GM06990 (cell line): ENCODE measurements around the gene GPR62.
A peak's percentile ranks its signal among the peaks of the same experiment; 100 is the strongest.

Experiments
- DNase-seq: peaks from one replicate; pipeline ENCODE4 v3.0.0-alpha.2; 2011; ENCODE audit not compliant: insufficient read length; ENCODE audit errors: extremely low read depth
- H3K27me3 ChIP-seq: replicated peaks from 2 replicates; pipeline ENCODE4 v1.6.0; 2011; ENCODE audit warnings: low read length; ENCODE audit not compliant: control insufficient read depth, insufficient read depth
- H3K36me3 ChIP-seq: 2 replicates; pipeline ENCODE4 v1.5.1; 2011; ENCODE audit warnings: low read length; ENCODE audit not compliant: control insufficient read depth, insufficient read depth
- H3K4me3 ChIP-seq: replicated peaks from 2 replicates; pipeline ENCODE4 v1.5.1; 2011; ENCODE audit warnings: low read depth, mild to moderate bottlenecking, control low read depth, low read length
- CTCF ChIP-seq: IDR thresholded peaks from 2 replicates; pipeline ENCODE4 v1.5.1; 2011; ENCODE audit warnings: low read length, control low read depth, mild to moderate bottlenecking, inconsistent platforms; ENCODE audit not compliant: insufficient read depth, poor library complexity, severe bottlenecking

Gene GPR62

DNA sequence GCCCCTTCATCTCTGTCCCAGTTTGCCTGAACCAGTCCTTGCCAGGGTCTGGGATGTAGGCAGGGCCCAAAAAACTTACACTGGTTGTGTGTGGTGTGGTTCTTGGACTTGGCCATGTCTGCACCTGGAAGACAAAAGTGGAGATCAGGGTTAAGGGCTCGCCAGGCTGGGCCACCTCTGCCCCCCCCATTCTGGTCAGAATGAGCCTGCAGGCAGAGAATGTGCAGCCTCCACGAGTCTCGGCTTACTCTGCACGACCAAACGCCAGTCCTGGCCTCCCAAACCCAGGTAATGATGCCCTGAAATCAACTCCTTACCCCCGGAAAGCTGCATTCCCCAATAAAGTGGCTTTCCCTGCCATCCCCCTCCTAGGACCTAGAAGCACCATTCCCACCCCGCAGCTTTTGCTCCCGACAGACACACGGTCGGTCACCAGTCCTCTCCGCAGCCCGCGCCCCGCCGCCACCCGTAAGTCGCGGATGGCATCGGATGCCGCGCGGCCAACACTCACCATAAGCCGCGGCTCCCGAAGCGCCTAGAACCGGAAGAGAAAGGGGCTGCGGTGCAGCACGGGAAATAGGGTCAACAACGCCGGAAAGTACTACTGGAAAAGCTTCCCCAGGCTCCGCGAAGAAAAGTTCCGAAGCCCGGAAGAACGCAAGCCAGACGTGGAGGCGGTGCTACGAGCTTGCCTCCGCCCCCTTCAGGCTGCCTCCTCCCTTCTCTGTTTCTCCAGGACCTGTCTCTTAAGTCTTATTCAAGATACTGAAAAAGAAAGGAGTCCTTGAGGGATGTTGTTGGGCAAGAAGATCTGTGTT, 40.4 kb downstream of the GPR62 start, which contains the start of gene RPL29:
Gene RPL29, minus strand, starts transcription at position 550 of the 818 bp plus-strand sequence. Its CDS starts 434 bp downstream, at position 116.
- peak; percentile 88 for DNase-seq
- H3K27me3 ChIP-seq: no peaks in the 10 kb centered on the region
- peaks cover 20% of the 10 kb centered on the region for H3K36me3 ChIP-seq
- H3K4me3 ChIP-seq: peak within 1 kb of the TSS; percentile 99
- no peak for TF ChIP-seq CTCF

- TF ChIP-seq CTCF: no peak
- Histone ChIP-seq H3K36me3 (peaks cover 17% of the 10 kb centered on the region), H3K27me3 (no peaks in the 10 kb centered on the region), H3K4me3 (no peak overlapping the region)
- DNase-seq: no peak
These were observed 42.0 kb downstream of the GPR62 start for GRCh38 chr3:51997172-51997571.

- peaks cover 12% of the 10 kb centered on the region for H3K36me3 ChIP-seq
- no peaks in the 10 kb centered on the region for H3K27me3 ChIP-seq
- H3K4me3 ChIP-seq: no peak overlapping the region
- no peak for TF ChIP-seq CTCF
- DNase-seq: no peak
These were observed 42.9 kb downstream of the GPR62 start for GRCh38 chr3:51997935-51998596.

DNA sequence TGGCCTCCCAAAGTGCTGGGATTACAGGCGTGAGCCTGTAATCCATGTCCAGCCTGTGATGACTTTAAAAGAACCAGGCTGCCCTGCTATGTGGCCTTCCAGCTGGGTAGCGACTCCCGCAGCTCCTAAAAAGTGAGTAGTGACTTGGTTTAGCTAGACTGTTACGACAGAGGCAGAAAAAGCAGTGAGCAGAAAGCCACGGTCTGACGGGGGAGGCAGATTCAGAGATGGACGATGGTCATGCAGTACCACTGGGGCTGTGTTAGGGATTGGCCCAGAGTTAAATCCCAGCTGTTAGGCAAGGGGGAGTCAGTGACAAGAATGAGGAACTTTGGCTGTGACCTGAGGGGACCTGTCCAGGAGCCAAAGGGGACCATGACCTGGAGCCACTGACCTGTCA, 43.6 kb downstream of the GPR62 start:
- peaks cover 9% of the 10 kb centered on the region for H3K36me3 ChIP-seq
- H3K4me3 ChIP-seq: no peak overlapping the region
- DNase-seq: no peak
- TF ChIP-seq CTCF: no peak
- no peaks in the 10 kb centered on the region for H3K27me3 ChIP-seq

- TF ChIP-seq CTCF: no peak
- no peaks in the 10 kb centered on the region for H3K27me3 ChIP-seq
These were observed 44.7 kb downstream of the GPR62 start for GRCh38 chr3:51999846-52000245.

More at GRCh38 chr3:51999846-52000245, 44.7 kb downstream of the GPR62 start:
- Histone ChIP-seq H3K4me3 (no peak overlapping the region), H3K36me3 (no peaks in the 10 kb centered on the region)
- no peak for DNase-seq
